ENCODE data around the gene PDE9A. TPM values are rescaled to one million over a fixed set of nuclear protein-coding genes. Genes with fewer than 3 reads are reported as not detected.

The PDE9A gene
- total RNA-seq, 2 donors from 2014 or later: 45.9 to 62.4 TPM

DNA sequence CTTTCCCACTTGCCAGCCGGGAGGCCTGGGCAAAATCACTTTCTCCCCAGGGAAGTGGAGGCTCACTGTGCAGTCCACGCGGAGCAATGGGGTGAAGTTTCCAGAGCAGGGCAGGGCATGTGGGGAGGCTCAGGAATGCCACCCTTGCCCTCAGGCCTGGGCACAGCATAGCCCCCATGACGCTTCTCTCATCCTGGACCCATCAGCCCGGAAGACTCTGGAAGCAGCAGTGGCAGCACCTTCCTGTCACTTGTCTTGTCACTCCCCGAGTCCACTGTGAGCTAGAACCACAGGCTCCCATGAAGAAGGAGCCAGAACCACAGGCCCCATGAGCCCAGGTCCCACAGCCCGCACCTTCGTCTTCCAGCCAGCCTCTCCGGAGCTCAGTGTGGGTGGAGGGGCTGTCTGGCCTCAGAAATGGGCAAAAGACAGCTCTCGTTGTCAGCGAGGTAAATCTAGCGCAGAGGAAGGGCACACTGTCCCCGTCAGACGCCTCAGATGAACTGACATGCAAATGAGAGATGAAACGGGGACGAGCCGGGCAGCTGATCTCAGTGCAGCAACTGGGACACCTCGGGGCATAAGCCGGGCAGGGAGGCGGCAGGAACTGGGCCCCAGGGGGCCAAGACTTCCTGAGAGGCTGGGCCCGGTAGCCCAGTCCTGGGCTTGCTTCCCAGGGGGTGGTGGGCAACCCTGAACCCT, 6.1 kb downstream of the PDE9A start:
- Histone ChIP-seq H3K4me3 (ENCODE audit: low read length) (no peak overlapping the region), H3K36me3 (ENCODE audit: control insufficient read depth, insufficient read depth, low read length) (peaks cover 36% of the 10 kb centered on the region), H3K27ac (ENCODE audit: low read depth, low read length) (peak overlapping the region; percentile 47), H3K9me3 (ENCODE audit: control insufficient read depth, low read length) (no peaks in the 10 kb centered on the region), H3K4me1 (ENCODE audit: control insufficient read depth, insufficient read depth, low read length) (peaks cover 16% of the 10 kb centered on the region), H3K9ac (ENCODE audit: extremely low read depth, low read length, poor library complexity, severe bottlenecking) (no peak overlapping the region), H3K27me3 (ENCODE audit: control insufficient read depth, insufficient read depth, low read length, poor library complexity, severe bottlenecking) (no peaks in the 10 kb centered on the region)
- peaks cover 27% of the 10 kb centered on the region for H3K4me1 Mint-ChIP-seq
- DNase-seq: no peak
- no peak overlapping the region for H3K4me3 Mint-ChIP-seq
- WGBS, 2 experiments (ENCODE audit: insufficient coverage in 1 of 2, insufficient read length in 1 of 2): 90 to 93% methylated on average over 18 to 21 of the region's 21 CpGs
- no peak for TF ChIP-seq CTCF (conservative IDR thresholded peaks at IDR 0.05)
- H3K36me3 Mint-ChIP-seq (ENCODE audit: low read depth): peaks cover 27% of the 10 kb centered on the region
- H3K9me3 Mint-ChIP-seq: no peaks in the 10 kb centered on the region
- H3K27ac Mint-ChIP-seq: no peak overlapping the region
- no peaks in the 10 kb centered on the region for H3K27me3 Mint-ChIP-seq (ENCODE audit: insufficient read depth)

DNA sequence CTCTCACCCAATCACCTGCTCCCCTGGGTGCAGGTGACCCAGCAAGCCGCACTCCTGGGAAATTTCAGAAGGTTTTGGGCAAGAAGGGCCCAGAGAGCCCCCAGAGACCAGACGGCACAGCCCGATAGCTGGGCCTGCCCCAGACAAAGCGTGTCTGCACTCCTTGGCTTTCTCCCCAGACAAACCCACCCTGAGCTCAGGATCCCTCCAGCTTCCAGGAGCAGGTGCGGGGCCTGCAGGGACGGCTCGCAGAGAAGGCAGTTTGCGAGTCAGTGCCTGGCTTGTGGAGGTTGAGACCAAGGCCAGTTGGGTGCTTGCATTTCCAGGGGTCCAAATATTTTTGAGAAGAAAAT, 6.7 kb downstream of the PDE9A start:
- TF ChIP-seq CTCF (conservative IDR thresholded peaks at IDR 0.05): no peak
- no peak overlapping the region for H3K4me3 Mint-ChIP-seq
- peaks cover 22% of the 10 kb centered on the region for H3K4me1 Mint-ChIP-seq
- H3K36me3 Mint-ChIP-seq (ENCODE audit: low read depth): peaks cover 27% of the 10 kb centered on the region
- no peak overlapping the region for H3K4me3 ChIP-seq (ENCODE audit: low read length)
- H3K27me3 ChIP-seq (ENCODE audit: control insufficient read depth, insufficient read depth, low read length, poor library complexity, severe bottlenecking): no peaks in the 10 kb centered on the region
- 91 to 100% methylated on average over 4 to 8 of the region's 8 CpGs for WGBS, 2 experiments (ENCODE audit: insufficient coverage in 1 of 2, insufficient read length in 1 of 2)
- no peaks in the 10 kb centered on the region for H3K9me3 ChIP-seq (ENCODE audit: control insufficient read depth, low read length)
- H3K27ac ChIP-seq (ENCODE audit: low read depth, low read length): peak overlapping the region; percentile 47
- no peaks in the 10 kb centered on the region for H3K9me3 Mint-ChIP-seq
- no peak overlapping the region for H3K9ac ChIP-seq (ENCODE audit: extremely low read depth, low read length, poor library complexity, severe bottlenecking)
- H3K36me3 ChIP-seq (ENCODE audit: control insufficient read depth, insufficient read depth, low read length): peaks cover 36% of the 10 kb centered on the region
- H3K27me3 Mint-ChIP-seq (ENCODE audit: insufficient read depth): no peaks in the 10 kb centered on the region
- peaks cover 14% of the 10 kb centered on the region for H3K4me1 ChIP-seq (ENCODE audit: control insufficient read depth, insufficient read depth, low read length)
- no peak overlapping the region for H3K27ac Mint-ChIP-seq
- no peak for DNase-seq

- Histone ChIP-seq H3K27ac (ENCODE audit: low read depth, low read length) (peak overlapping the region; percentile 49), H3K9me3 (ENCODE audit: control insufficient read depth, low read length) (no peaks in the 10 kb centered on the region), H3K36me3 (ENCODE audit: control insufficient read depth, insufficient read depth, low read length) (peaks cover 38% of the 10 kb centered on the region), H3K27me3 (ENCODE audit: control insufficient read depth, insufficient read depth, low read length, poor library complexity, severe bottlenecking) (no peaks in the 10 kb centered on the region), H3K4me1 (ENCODE audit: control insufficient read depth, insufficient read depth, low read length) (no peaks in the 10 kb centered on the region), H3K4me3 (ENCODE audit: low read length) (no peak overlapping the region), H3K9ac (ENCODE audit: extremely low read depth, low read length, poor library complexity, severe bottlenecking) (no peak overlapping the region)
- no peak for DNase-seq
- 93 to 99% methylated on average over 20 to 25 of the region's 25 CpGs for WGBS, 2 experiments (ENCODE audit: insufficient coverage in 1 of 2, insufficient read length in 1 of 2)
- Mint-ChIP-seq H3K4me1 (peaks cover 4% of the 10 kb centered on the region), H3K4me3 (no peak overlapping the region), H3K36me3 (ENCODE audit: low read depth) (peaks cover 29% of the 10 kb centered on the region), H3K27ac (no peak overlapping the region), H3K27me3 (ENCODE audit: insufficient read depth) (no peaks in the 10 kb centered on the region), H3K9me3 (no peaks in the 10 kb centered on the region)
- TF ChIP-seq CTCF (conservative IDR thresholded peaks at IDR 0.05): no peak
These were observed 8.4 kb downstream of the PDE9A start for GRCh38 chr21:42661688-42662429.
